ENCODE measurements around the gene TEKT2.

TEKT2 gene

GRCh38 chr1:36083635-36084496 lies at the start of gene TEKT2:
Gene TEKT2, plus strand, starts transcription at chr1:36084094. Its CDS starts 828 bp downstream, at chr1:36084922.
- in situ Hi-C loops (cut with MboI; ENCODE audit: low sequenced_read_pairs): no loop called here

- in situ Hi-C loops (cut with MboI; ENCODE audit: low sequenced_read_pairs): no loop called here
Measured at GRCh38 chr1:36034692-36035091, 49.2 kb upstream of the TEKT2 start.

GRCh38 chr1:36035154-36035553 lies 48.7 kb upstream of the TEKT2 start:
- in situ Hi-C loops (cut with MboI; ENCODE audit: low sequenced_read_pairs): no loop called here

GRCh38 chr1:36040238-36040637 lies 43.7 kb upstream of the TEKT2 start:
- in situ Hi-C loops (cut with MboI; ENCODE audit: low sequenced_read_pairs): no loop called here

GRCh38 chr1:36051821-36052220 lies 32.1 kb upstream of the TEKT2 start:
- in situ Hi-C loops (cut with MboI; ENCODE audit: low sequenced_read_pairs): no loop called here

- in situ Hi-C loops (cut with MboI; ENCODE audit: low sequenced_read_pairs): no loop called here
Measured at GRCh38 chr1:36053978-36054377, 29.9 kb upstream of the TEKT2 start.

- in situ Hi-C loops (cut with MboI; ENCODE audit: low sequenced_read_pairs): no loop called here
Measured at GRCh38 chr1:36055706-36056105, 28.2 kb upstream of the TEKT2 start.

GRCh38 chr1:36062315-36062714 lies 21.6 kb upstream of the TEKT2 start:
- in situ Hi-C loops (cut with MboI; ENCODE audit: low sequenced_read_pairs): no loop called here

- in situ Hi-C loops (cut with MboI; ENCODE audit: low sequenced_read_pairs): no loop called here
Measured at GRCh38 chr1:36067871-36068270, 16.0 kb upstream of the TEKT2 start.

GRCh38 chr1:36068866-36069265 lies 15.0 kb upstream of the TEKT2 start:
- in situ Hi-C loops (cut with MboI; ENCODE audit: low sequenced_read_pairs): no loop called here

GRCh38 chr1:36070349-36070748 lies 13.5 kb upstream of the TEKT2 start:
- in situ Hi-C loops (cut with MboI; ENCODE audit: low sequenced_read_pairs): no loop called here

- in situ Hi-C loops (cut with MboI; ENCODE audit: low sequenced_read_pairs): no loop called here
Measured at GRCh38 chr1:36076979-36077573, 6.8 kb upstream of the TEKT2 start.

GRCh38 chr1:36080236-36080635 lies 3.7 kb upstream of the TEKT2 start:
- in situ Hi-C loops (cut with MboI; ENCODE audit: low sequenced_read_pairs): no loop called here

GRCh38 chr1:36080801-36081200 lies 3.1 kb upstream of the TEKT2 start:
- in situ Hi-C loops (cut with MboI; ENCODE audit: low sequenced_read_pairs): no loop called here

GRCh38 chr1:36081926-36082485 lies 1.9 kb upstream of the TEKT2 start:
- in situ Hi-C loops (cut with MboI; ENCODE audit: low sequenced_read_pairs): no loop called here

GRCh38 chr1:36083219-36083618 lies 675 bp upstream of the TEKT2 start:
- in situ Hi-C loops (cut with MboI; ENCODE audit: low sequenced_read_pairs): no loop called here

GRCh38 chr1:36084497-36085115 lies 712 bp downstream of the TEKT2 start:
- in situ Hi-C loops (cut with MboI; ENCODE audit: low sequenced_read_pairs): no loop called here

GRCh38 chr1:36085126-36085525 lies 1.2 kb downstream of the TEKT2 start:
- in situ Hi-C loops (cut with MboI; ENCODE audit: low sequenced_read_pairs): no loop called here

- in situ Hi-C loops (cut with MboI; ENCODE audit: low sequenced_read_pairs): no loop called here
Measured at GRCh38 chr1:36085686-36086526, 2.0 kb downstream of the TEKT2 start.

GRCh38 chr1:36086529-36087232 lies 2.8 kb downstream of the TEKT2 start:
- in situ Hi-C loops (cut with MboI; ENCODE audit: low sequenced_read_pairs): no loop called here

Data from HL-60/S4 (cell line).